ENCODE measurements around the gene UMPS.
A peak's percentile ranks its signal among the peaks of the same experiment; 100 is the strongest.
"Not testable (repeated sequence)": the region's sequence is repeated elsewhere in the genome, so short reads cannot be mapped to it uniquely, and the experiment has no call there.

The UMPS gene

DNA sequence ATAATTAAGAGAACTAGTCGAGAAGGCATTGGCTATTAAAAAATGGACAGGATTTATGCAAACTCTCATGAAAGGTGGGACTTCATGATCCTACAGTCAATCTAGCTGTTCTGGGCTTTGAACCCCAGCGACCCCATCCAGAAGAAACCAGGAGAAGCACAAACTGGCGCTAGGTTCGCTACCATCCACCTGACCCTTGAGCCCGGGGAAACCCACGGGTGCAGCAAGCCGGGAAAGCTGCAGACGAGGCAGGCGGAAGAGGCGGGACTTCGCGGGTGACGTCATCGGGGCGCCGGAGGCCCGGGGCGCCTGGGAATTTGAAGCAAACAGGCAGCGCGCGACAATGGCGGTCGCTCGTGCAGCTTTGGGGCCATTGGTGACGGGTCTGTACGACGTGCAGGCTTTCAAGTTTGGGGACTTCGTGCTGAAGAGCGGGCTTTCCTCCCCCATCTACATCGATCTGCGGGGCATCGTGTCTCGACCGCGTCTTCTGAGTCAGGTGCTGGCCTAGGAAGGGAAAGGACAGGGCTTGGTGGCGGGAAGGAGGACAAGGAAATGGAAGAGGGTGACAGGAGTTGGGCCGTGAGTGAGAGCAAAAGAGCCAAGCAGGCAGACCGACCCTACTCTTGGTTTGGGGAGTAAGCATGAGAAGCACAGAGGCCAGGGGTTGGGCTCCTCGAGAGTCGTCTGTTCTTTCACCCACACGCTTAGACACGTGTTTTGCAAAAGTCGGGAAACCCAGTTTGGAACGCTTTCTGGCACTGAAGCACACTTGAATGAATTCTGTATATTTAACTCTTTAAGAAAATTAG lies at the start of gene UMPS:
Gene UMPS (plus strand): TSS at position 324 of the 812 bp plus-strand sequence. CDS start 20 bp downstream, at position 344.
- DNase-seq (ENCODE audit: low read depth), result peak; percentile 83

DNA sequence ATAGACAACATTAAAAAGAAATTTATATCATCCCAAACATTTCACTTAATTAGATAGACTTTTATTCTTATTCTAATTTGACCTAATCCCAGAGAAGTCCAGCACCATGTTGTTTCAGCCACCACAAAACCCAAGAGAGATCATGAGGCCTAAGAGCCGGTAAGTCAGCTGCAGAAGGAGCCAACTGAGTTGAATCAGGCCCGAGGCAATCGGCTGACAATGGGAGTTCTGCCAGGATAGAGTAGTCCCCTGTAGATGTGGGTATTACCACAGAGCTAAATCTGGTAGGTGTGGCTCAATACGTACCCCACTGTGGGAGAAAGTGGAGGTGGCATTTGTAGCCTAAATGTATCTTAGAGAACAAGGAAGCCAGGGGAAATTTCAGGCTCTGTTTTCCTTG lies 49.7 kb upstream of the UMPS start:
- no peak for DNase-seq (ENCODE audit: low read depth)

DNA sequence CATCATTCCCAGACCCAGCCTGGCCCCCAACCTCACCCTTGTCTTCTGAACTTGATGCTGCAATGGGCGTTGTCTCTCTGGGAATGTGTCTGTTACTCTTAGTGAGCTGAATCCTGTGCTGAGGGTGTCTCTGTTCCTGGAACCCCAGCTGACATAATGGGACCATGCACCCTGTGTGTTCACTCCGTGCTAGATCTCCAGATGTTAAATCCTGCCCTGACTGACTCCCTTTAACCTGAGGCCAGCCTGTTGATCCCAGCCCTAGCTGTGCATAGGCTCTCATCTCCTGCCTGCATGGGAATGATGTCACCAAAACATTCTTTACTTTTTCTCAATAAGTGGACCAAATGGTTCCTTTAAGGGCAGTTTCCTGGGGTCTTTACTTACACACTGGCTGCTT lies 48.0 kb upstream of the UMPS start:
- no peak for DNase-seq (ENCODE audit: low read depth)

DNA sequence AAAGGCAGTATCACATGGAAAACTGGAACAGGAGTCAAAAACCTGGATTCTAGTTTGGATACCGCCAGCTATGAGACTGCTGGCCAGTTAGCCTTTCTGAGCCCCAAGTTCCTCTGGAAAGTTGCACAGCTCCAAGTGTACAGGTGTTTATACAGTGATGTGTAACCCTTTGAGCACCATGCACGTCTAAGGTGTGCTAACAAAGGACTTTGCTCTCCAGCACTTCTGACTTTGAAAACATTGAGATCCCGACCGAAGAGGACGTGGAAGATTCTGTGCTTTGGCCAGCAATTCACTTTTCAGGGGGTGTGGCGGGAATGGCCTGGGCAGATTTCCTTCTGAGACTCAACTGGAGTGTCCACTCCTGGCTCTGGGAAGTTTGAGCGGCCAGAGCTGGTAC lies 45.8 kb upstream of the UMPS start:
- DNase-seq (ENCODE audit: low read depth), result no peak

DNA sequence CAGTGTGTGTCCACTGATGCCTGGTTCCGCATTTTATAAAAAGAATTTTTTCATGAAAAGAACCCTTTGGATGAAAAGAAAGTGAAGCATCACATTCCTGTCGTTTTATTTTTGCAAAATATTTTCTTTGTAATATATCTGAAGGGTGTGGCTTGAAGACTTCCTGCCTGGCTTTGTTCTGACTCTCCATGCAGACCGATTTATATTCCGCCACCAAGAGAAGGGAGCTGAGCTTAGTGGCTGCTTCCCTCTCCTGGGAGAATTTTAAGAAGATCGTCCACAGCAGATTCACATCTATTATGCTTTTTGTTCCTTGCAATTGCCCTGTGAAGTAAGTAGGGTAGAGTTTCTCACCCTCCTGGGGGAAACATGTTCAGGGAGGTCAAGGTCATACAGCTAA lies 45.2 kb upstream of the UMPS start:
- DNase-seq (ENCODE audit: low read depth), result no peak

DNA sequence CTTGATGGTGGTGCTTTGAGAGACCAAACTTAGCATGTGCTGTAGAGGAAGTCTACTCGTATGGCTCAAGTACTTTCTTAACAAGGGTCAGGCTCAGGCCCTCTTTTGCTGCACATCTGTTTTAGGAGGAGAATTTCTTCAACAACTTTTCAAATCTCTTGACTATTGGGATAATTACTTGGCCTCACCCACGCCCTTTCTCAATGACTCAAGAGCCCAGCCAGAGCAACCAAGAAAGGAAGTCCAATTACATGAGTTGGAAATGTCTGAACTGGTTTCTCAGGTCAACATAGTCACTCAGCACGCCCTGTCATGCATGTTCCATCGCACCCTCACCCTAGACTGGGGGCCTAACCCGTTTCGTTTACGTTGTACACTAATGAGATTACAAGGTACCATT lies 44.8 kb upstream of the UMPS start:
- DNase-seq (ENCODE audit: low read depth), result no peak

DNA sequence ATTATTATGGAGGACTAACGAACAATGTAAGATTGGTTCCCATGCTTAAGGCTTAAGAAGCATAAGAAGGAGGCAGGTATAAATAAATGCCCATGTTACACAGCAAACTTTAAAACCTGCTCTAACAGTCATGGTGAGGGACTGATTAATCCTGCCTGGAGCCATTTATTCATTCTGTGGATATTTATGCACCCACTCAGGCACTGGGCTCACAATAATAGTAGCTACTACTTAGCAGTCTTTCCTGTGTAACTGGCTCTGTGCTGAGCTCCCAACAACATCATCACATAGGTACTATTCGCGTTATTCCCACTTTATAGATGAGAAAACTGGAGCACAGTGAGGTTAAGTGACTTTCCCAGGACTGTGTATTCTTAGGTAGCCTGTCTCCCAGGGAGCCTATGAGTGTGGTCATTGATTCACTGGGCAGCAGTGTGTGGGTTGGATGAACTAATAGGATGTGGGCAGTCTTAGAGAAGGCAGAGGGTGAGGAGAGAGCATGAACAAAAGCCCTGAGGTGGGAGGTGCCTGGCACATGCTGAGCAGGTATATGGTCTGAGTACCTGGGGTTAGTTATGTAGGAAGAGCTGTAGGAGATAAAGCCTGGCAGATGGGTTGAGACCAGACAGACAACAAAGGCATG lies 44.1 kb upstream of the UMPS start:
- DNase-seq (ENCODE audit: low read depth), result no peak

DNA sequence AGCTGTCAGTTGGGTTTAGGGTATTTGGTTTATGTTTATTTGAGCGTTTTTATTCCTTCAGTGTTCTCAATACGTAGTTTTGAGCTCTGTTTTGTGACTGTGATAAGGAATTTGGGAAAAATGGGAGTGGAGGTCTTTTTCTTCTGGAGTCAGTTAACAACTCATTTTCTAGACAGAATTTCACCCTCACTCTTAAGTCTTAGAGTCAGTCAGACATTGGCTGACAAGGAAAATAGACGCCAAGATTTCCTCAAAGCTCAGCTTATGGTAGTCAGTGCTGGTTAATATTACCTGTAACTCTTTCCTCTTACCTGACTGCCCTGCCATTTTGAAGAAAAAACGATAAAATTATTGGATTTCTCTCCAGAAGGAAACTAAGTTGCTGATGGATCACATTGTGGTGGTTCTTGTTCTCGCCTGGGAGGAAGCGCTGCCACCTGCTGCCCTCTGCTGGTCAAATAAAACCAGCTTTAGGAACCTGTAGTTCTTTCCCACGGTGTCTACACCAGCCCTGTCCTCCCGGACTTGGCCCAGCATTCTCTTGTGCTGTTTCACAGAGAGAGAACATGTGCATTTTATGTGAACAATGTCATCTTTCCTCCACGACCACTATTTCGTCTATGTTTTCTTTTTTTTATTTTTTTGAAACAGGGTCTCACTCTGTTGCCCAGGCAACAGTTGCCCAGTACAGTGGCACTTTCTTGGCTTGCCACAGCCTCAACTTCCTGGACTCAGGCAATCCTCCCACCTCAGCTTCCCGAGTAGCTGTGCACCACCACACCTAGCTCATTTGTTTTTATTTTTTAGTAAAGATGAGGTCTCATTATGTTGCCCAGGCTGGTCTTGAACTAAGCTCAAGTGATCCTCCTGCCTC lies 41.4 kb upstream of the UMPS start:
- DNase-seq (ENCODE audit: low read depth), result peak; percentile 20

DNA sequence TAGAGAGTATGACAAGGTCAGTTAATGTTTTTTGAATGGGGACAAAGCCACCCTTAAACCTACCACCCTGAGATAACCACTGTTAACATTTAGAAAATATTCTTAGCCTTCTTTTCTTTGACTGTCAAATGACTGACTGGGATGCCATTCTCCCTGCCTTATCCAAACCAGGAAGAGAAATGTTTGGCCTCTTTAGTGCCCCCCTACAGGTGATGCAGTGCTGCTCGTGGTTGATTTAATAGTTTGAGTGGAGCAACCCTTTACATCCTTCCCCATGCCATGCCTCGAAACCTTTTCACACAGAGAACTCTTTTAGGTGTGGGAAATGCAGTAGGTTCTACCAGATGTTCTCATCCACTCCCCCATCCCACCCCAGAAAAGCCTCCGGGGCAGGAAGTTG lies 38.7 kb upstream of the UMPS start:
- no peak for DNase-seq (ENCODE audit: low read depth)

DNA sequence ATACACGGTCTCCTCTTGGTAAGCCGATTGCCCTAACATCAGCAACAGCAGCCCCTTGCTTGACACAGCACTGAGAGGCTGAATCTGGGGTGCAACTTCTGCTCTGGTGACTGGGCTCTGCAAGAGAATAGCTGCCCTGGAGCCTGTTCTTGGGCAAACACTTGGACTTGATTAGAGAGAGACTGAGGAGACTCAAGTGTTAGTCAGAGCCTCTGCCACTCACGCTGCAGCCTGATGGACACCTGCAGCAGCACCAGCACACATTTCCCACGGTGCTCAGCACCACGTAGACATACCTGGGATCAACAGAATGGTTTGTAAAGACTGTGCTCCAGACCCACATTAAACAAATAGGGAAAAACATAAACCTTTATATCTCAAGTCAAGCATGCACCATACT lies 35.8 kb upstream of the UMPS start:
- no peak for DNase-seq (ENCODE audit: low read depth)

DNA sequence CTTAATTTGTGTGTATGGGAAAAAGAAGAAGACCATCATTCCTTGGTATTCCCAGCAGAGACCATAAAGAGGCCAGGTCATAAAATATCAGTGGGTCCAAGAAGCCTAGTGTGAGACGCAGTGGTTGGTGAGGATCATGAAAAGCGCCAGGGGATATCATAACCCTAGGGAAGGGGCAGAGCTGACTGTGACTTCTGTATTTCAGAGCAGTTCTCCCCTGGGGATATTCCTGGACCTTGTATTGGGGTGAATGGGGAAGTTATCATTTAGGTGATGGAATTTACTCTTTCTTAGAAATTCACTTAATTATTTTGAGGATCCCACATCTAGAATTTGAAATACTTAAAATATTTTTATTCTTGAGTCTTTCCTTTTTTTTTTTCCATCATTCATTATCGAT lies 34.9 kb upstream of the UMPS start:
- no peak for DNase-seq (ENCODE audit: low read depth)

DNA sequence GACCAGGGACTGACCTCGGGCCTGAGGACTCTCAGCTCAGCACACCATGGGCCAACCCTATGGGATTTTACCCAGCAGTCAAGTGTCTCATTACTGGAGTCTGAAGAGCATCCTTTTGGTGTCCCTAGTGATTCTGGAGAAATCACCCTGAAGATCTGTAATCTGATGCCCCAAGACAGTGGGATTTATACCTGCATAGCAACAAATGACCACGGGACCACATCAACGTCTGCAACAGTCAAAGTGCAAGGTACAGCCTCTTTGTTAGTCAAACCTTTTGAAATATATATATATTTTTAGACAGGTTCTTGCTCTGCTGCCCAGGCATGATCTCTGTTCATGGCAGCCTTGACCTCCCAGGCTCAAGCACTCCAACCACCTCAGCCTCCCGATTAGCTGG lies 34.2 kb upstream of the UMPS start:
- DNase-seq (ENCODE audit: low read depth), result no peak

DNA sequence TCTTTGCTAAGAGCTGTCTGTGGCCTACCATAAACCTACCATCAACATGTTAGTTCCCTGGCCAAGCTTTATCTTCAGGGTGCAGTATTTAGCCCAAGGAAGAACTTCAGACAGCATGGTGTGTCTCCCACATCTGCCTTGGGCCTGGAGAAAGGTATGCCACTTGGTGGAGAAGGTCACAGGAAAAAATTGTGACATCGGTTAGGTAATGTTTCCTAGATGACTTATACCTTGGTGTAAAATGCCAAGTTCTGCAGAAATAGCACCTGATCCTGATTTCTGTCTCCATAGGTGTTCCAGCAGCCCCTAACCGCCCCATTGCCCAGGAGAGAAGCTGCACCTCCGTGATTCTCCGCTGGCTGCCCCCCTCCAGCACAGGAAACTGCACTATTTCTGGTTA lies 33.0 kb upstream of the UMPS start:
- no peak for DNase-seq (ENCODE audit: low read depth)

DNA sequence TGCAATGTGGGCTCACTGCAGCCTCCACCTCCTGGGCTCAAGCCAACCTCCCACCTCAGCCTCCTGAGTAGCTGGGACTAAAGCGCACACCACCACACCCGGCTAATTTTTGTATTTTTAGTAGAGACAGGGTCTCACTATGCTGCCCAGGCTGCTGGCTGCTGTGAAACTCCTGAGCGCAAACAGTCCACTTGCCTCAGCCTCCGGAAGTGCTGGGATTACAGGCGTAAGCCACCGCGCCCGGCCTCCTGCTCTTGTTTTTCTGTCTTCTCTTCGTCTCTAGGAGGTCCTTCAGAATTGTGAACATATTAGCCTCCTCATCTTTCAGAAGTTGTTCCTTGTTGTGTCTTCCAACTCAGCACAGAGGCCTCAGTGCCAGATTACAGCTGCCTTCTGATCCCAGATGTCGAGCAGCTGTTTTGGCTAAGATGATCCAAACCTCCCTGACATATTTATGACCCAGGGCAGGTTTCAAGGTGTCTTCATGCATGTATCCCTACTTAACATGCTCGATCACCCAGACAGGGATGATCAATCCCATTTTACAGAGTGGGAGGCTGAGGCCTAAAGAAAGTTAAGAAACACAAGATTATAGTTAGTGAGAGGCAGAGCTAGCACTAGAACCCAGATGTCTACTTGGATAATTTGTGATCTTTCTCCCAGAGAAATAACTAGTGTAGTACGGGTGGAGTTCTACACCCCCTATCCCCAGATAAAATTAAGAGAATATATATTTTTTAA lies 32.1 kb upstream of the UMPS start:
- no peak for DNase-seq (ENCODE audit: low read depth)

DNA sequence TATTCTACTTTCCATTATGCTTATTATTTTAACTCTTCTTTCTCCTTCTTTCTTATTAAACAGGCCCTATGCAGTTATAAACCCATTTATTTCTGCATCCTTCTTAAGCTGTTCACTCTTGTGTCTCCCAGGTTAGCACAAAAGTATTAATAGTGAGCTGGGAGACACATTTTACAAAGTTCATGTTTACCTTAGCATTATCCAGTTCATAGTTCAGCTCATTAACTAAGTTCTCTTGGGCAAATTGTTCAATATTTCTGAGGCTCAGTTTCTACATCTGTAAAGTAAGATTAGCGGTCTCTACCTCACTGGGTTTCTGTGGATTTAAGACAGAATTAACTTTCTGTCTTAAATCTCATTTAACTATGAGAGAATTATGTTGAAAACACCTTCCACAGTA lies 31.2 kb upstream of the UMPS start:
- DNase-seq (ENCODE audit: low read depth), result no peak

DNA sequence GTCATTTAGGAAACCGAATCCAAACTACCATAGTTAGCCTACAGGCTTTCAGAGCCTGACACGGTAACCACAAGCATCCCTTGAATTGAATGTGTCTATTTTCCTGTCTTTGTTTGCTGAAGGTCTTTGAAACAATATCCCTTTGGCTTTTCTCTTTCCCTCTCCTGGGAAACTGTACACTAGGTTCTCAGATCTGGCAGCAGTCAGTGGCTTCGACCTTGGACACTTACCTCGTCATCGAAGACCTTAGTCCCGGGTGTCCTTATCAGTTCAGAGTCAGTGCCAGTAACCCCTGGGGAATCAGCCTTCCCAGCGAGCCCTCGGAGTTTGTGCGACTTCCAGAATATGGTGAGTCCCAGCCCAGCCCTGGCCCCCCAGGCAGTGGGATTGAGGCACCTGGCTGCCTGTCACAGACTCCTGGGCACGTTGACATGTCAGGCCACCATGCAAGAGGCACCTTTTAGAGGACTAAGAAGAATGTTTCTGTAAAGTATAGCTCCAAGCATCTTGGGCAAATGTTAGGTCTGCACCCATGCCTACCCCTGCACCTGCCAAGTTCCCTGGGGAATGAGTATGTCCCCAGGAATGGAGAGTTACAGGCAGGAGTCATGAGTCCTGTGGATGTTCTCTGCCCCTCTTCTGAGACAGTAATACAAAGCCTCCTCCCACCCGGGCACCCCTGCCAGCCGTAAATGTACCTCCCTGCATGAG lies 30.4 kb upstream of the UMPS start:
- no peak for DNase-seq (ENCODE audit: low read depth)

DNA sequence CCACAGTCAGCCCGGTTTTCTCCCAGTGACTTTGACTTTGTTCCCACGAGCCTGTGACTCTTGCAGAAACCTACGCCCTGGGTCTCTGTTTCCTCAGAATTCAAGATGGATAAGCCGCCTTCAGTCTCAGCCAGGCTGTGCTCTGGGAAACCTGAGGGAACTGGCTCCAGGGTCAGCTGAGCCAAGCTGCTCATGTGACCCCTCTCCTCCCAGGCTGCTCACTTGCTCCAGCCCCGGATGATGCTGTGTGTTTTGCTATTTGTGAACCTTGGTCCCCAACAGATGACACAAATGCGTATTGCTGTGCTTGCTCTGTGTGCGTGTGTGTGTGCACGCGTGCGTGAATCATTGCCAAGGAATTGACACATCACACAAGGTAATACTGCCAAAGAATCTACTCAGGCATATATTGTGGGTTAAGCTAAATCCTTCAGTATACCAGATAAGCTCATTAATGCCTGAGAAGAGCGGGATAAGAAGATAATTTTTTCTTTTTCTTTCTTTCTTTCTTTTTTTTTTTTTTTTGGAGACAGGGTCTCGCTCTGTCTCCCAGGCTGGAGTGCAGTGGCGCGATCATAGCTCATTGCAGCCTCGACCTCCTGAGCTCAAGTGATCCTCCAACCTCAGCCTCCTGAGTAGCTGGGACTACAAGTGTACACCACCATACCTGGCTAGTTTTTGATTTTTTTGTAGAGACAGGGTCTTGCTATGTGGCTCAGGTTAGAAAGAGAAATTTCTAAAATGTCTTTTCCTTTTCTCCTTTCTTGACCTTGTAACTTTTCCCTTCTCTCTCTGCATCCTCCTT lies 29.2 kb upstream of the UMPS start:
- no peak for DNase-seq (ENCODE audit: low read depth)

DNA sequence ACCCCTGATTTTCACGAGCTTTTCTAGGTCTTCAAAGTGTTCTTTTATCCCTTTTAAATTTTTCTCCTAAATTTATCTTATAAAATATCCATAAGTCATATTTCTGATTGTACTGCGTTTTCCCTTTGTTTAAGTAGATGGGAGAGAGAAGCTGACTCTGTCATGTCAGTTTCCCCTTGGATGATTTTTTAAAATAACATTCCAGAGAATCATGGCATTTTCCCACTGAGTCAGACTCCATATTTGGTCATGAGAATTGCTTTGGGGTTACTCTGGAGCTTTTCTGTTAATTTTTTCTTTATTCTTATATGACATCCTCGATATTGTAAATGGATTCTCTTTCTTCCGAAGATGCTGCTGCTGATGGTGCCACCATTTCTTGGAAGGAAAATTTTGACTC lies 28.6 kb upstream of the UMPS start:
- DNase-seq (ENCODE audit: low read depth), result no peak

DNA sequence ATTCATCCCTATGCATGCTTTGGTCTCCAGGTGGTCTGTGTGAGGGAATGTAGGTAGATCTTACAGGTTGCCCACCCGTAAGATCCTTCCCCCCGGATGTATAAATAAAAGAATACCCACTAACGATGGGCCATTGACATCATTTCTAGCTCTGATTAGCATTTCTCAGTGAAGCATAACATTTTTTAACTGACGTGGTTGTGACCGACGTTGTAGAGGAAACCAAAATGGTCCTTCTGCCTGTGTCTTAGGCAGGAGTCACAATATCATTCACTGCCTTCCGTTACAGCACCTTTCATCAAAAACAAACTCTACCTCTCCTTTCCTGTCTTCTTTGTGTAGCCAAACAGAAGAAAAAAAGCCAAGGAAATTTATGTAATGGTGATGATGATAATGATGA lies 27.3 kb upstream of the UMPS start:
- DNase-seq (ENCODE audit: low read depth), result no peak

DNA sequence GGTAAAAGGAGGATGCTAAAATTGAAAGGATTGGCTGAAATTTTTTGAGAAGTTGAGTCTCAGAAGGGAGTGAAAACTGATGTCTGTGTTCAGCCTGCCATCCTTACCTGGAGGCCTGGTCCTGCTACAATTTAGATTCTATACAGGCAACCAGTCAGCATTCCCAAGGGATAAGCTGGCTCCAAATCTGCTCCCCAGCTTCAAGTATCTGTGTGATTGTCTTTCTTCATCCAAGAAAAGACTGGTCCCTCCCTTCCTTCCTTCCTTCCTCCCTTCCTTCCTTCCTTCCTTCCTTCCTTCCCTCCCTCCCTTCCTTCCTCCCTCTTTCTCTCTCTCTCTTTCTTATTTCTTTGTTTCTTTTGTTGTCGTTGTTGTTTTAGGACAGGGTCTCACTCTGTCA lies 24.7 kb upstream of the UMPS start:
- no peak for DNase-seq (ENCODE audit: low read depth)

DNA sequence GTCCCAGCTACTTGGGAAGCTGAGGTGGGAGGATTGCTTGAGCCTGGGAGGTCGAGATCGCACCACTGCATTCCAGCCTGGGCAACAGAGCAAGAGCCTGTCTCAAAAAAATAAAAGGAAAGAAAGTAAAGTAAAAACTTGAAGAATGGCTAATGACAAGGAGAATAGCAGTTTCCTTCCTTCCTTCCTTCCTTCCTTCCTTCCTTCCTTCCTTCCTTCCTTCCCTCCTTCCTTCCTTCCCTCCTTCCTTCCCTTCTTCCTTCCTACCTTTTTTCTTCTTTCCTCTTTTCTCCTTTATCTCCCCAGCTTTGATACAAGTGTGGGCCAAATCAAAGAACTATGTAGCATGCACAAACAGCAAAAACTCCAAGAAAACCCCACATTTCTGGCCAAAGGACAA lies 23.0 kb upstream of the UMPS start:
- DNase-seq (ENCODE audit: low read depth), result not testable (repeated sequence)
